Measurements from ENCODE around the gene PIPOX. TPM values are rescaled to one million over a fixed set of nuclear protein-coding genes. Genes with fewer than 3 reads are reported as not detected.
A peak's percentile ranks its signal among the peaks of the same experiment; 100 is the strongest.

Gene PIPOX
- total and polyA plus RNA-seq, 2 of the 13 experiments (the other 11 are each of a cell fraction or from before 2014, with no cell fraction given): 87.3 to 154 TPM

GRCh38 chr17:28996554-28997096 is 46.3 kb upstream of the PIPOX start (continued):
- 0 out of 2 replicates have a peak, but pooled peaks have one; percentile 77 for TF ChIP-seq HOXA7 (CRISPR knock-in tag; IDR thresholded peaks at IDR 0.05)
- TF ChIP-seq TFDP2 (CRISPR knock-in tag; IDR thresholded peaks at IDR 0.05): 0 out of 2 replicates have a peak, but pooled peaks have one; percentile 19
- TF ChIP-seq, protein P1, sequence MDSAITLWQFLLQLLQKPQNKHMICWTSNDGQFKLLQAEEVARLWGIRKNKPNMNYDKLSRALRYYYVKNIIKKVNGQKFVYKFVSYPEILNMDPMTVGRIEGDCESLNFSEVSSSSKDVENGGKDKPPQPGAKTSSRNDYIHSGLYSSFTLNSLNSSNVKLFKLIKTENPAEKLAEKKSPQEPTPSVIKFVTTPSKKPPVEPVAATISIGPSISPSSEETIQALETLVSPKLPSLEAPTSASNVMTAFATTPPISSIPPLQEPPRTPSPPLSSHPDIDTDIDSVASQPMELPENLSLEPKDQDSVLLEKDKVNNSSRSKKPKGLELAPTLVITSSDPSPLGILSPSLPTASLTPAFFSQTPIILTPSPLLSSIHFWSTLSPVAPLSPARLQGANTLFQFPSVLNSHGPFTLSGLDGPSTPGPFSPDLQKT (CRISPR knock-in tag; IDR thresholded peaks at IDR 0.05; ENCODE audit: borderline replicate concordance): no peak
- TF ChIP-seq ZNF609 (CRISPR knock-in tag; IDR thresholded peaks at IDR 0.05; ENCODE audit: borderline replicate concordance): peak; percentile 73
- peak; percentile 24; the same call in 1 of the 2 replicates for TF ChIP-seq FOXA3 (CRISPR knock-in tag; IDR thresholded peaks at IDR 0.05)
- TF ChIP-seq THRA (CRISPR knock-in tag; IDR thresholded peaks at IDR 0.05; ENCODE audit: borderline replicate concordance): peak; percentile 29; the same call in 1 of the 2 replicates
- no peak for TF ChIP-seq ZSCAN31 (CRISPR knock-in tag; IDR thresholded peaks at IDR 0.05; ENCODE audit: low read depth)
- peak; percentile 94 for TF ChIP-seq PAXIP1 (CRISPR knock-in tag; conservative IDR thresholded peaks at IDR 0.05)
- TF ChIP-seq TARDBP (CRISPR knock-in tag; IDR thresholded peaks at IDR 0.05): peak; percentile 76; the same call in 1 of the 2 replicates
- peak; percentile 80; the same call in 1 of the 2 replicates for TF ChIP-seq ZZZ3 (CRISPR knock-in tag; IDR thresholded peaks at IDR 0.05; ENCODE audit: borderline replicate concordance)
- 0 out of 2 replicates have a peak, but pooled peaks have one; percentile 58 for TF ChIP-seq ZNF543 (CRISPR knock-in tag; IDR thresholded peaks at IDR 0.05)
- TF ChIP-seq ZNF556 (CRISPR knock-in tag; IDR thresholded peaks at IDR 0.05; ENCODE audit: borderline replicate concordance): peak; percentile 84; the same call in 1 of the 2 replicates
- TF ChIP-seq, protein P2, sequence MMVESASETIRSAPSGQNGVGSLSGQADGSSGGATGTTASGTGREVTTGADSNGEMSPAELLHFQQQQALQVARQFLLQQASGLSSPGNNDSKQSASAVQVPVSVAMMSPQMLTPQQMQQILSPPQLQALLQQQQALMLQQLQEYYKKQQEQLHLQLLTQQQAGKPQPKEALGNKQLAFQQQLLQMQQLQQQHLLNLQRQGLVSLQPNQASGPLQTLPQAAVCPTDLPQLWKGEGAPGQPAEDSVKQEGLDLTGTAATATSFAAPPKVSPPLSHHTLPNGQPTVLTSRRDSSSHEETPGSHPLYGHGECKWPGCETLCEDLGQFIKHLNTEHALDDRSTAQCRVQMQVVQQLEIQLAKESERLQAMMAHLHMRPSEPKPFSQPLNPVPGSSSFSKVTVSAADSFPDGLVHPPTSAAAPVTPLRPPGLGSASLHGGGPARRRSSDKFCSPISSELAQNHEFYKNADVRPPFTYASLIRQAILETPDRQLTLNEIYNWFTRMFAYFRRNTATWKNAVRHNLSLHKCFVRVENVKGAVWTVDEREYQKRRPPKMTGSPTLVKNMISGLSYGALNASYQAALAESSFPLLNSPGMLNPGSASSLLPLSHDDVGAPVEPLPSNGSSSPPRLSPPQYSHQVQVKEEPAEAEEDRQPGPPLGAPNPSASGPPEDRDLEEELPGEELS (CRISPR knock-in tag; IDR thresholded peaks at IDR 0.05): peak; percentile 23
